ENCODE data around the gene SH3PXD2A.

The SH3PXD2A gene

GRCh38 chr10:103793920-103794883 is 61.2 kb downstream of the SH3PXD2A start:
- Histone ChIP-seq H3K27me3 (ENCODE audit: insufficient read depth, low read length) (no peaks in the 10 kb centered on the region), H2BK5ac (ENCODE audit: low read depth, low read length, poor library complexity) (no peak overlapping the region), H3K27ac (ENCODE audit: low read depth, low read length) (no peak overlapping the region), H3K9ac (ENCODE audit: low read length) (no peak overlapping the region), H4K91ac (ENCODE audit: low read depth, low read length) (no peak overlapping the region), H2BK12ac (ENCODE audit: low read length) (no peak overlapping the region), H2BK120ac (ENCODE audit: insufficient read depth, low read length, poor library complexity) (no peak overlapping the region), H2AK5ac (ENCODE audit: low read length) (no peak overlapping the region), H3K23ac (ENCODE audit: low read length) (no peak overlapping the region), H4K8ac (ENCODE audit: low read depth, low read length) (no peak overlapping the region), H3K9me3 (ENCODE audit: insufficient read depth, low read depth, low read length) (no peaks in the 10 kb centered on the region), H2AFZ (ENCODE audit: insufficient read depth, low read length, poor library complexity) (no peak overlapping the region), H3K4me1 (ENCODE audit: control insufficient read depth in 1 of 2, insufficient read depth in 2 of 2, low read length in 2 of 2) (peaks cover under 1% of the 10 kb centered on the region in 2 experiments), H3K4me2 (ENCODE audit: low read length) (no peak overlapping the region), H3K14ac (ENCODE audit: low read length) (no peak overlapping the region), H3K36me3 (ENCODE audit: control insufficient read depth in 1 of 2, insufficient read depth in 2 of 2, low read length in 2 of 2) (no peaks in the 10 kb centered on the region), H4K12ac (ENCODE audit: low read depth, low read length) (no peak overlapping the region), H3K4ac (ENCODE audit: low read depth, low read length) (no peak overlapping the region), H3K4me3 (ENCODE audit: low read depth, low read length) (no peak overlapping the region), H3K79me1 (ENCODE audit: low read length) (no peaks in the 10 kb centered on the region), H3K18ac (ENCODE audit: low read length) (no peak overlapping the region), H3K79me2 (ENCODE audit: control insufficient read depth, insufficient read depth, low read length, poor library complexity) (no peaks in the 10 kb centered on the region)
- no CpG with 5 or more reads among the region's 13 CpGs for WGBS (ENCODE audit: extremely low coverage, insufficient coverage, insufficient read length)
- no peak for DNase-seq

GRCh38 chr10:103793429-103793828 is 61.9 kb downstream of the SH3PXD2A start:
- H3K9ac ChIP-seq (ENCODE audit: low read length) = no peak overlapping the region
- H3K36me3 ChIP-seq (ENCODE audit: control insufficient read depth in 1 of 2, insufficient read depth in 2 of 2, low read length in 2 of 2) = no peaks in the 10 kb centered on the region
- no peak overlapping the region for H3K27ac ChIP-seq (ENCODE audit: low read depth, low read length)
- H3K23ac ChIP-seq (ENCODE audit: low read length) = no peak overlapping the region
- no peak overlapping the region for H4K8ac ChIP-seq (ENCODE audit: low read depth, low read length)
- WGBS (ENCODE audit: extremely low coverage, insufficient coverage, insufficient read length) = no CpG with 5 or more reads among the region's 3 CpGs
- H3K79me1 ChIP-seq (ENCODE audit: low read length) = no peaks in the 10 kb centered on the region
- no peak overlapping the region for H2AFZ ChIP-seq (ENCODE audit: insufficient read depth, low read length, poor library complexity)
- no peak overlapping the region for H3K4ac ChIP-seq (ENCODE audit: low read depth, low read length)
- H4K12ac ChIP-seq (ENCODE audit: low read depth, low read length) = no peak overlapping the region
- no peak overlapping the region for H2BK120ac ChIP-seq (ENCODE audit: insufficient read depth, low read length, poor library complexity)
- no peak overlapping the region for H3K4me3 ChIP-seq (ENCODE audit: low read depth, low read length)
- H3K9me3 ChIP-seq (ENCODE audit: insufficient read depth, low read depth, low read length) = no peaks in the 10 kb centered on the region
- no peaks in the 10 kb centered on the region for H3K4me1 ChIP-seq (ENCODE audit: control insufficient read depth in 1 of 2, insufficient read depth in 2 of 2, low read length in 2 of 2)
- H3K14ac ChIP-seq (ENCODE audit: low read length) = no peak overlapping the region
- H3K18ac ChIP-seq (ENCODE audit: low read length) = no peak overlapping the region
- no peak overlapping the region for H2BK12ac ChIP-seq (ENCODE audit: low read length)
- H3K4me2 ChIP-seq (ENCODE audit: low read length) = no peak overlapping the region
- no peak overlapping the region for H2BK5ac ChIP-seq (ENCODE audit: low read depth, low read length, poor library complexity)
- no peak overlapping the region for H2AK5ac ChIP-seq (ENCODE audit: low read length)
- no peaks in the 10 kb centered on the region for H3K27me3 ChIP-seq (ENCODE audit: insufficient read depth, low read length)
- H3K79me2 ChIP-seq (ENCODE audit: control insufficient read depth, insufficient read depth, low read length, poor library complexity) = no peaks in the 10 kb centered on the region
- H4K91ac ChIP-seq (ENCODE audit: low read depth, low read length) = no peak overlapping the region
- DNase-seq = no peak

GRCh38 chr10:103792547-103792946 is 62.8 kb downstream of the SH3PXD2A start:
- Histone ChIP-seq H2BK120ac (ENCODE audit: insufficient read depth, low read length, poor library complexity) (no peak overlapping the region), H4K12ac (ENCODE audit: low read depth, low read length) (no peak overlapping the region), H4K91ac (ENCODE audit: low read depth, low read length) (no peak overlapping the region), H3K79me1 (ENCODE audit: low read length) (no peaks in the 10 kb centered on the region), H3K4me2 (ENCODE audit: low read length) (no peak overlapping the region), H2BK12ac (ENCODE audit: low read length) (no peak overlapping the region), H2BK5ac (ENCODE audit: low read depth, low read length, poor library complexity) (no peak overlapping the region), H3K4me1 (ENCODE audit: control insufficient read depth in 1 of 2, insufficient read depth in 2 of 2, low read length in 2 of 2) (no peaks in the 10 kb centered on the region), H2AFZ (ENCODE audit: insufficient read depth, low read length, poor library complexity) (no peak overlapping the region), H3K9me3 (ENCODE audit: insufficient read depth, low read depth, low read length) (no peaks in the 10 kb centered on the region), H3K36me3 (ENCODE audit: control insufficient read depth in 1 of 2, insufficient read depth in 2 of 2, low read length in 2 of 2) (no peaks in the 10 kb centered on the region), H3K4me3 (ENCODE audit: low read depth, low read length) (no peak overlapping the region), H2AK5ac (ENCODE audit: low read length) (no peak overlapping the region), H3K27me3 (ENCODE audit: insufficient read depth, low read length) (no peaks in the 10 kb centered on the region), H3K14ac (ENCODE audit: low read length) (no peak overlapping the region), H3K18ac (ENCODE audit: low read length) (no peak overlapping the region), H3K4ac (ENCODE audit: low read depth, low read length) (no peak overlapping the region), H3K9ac (ENCODE audit: low read length) (no peak overlapping the region), H3K79me2 (ENCODE audit: control insufficient read depth, insufficient read depth, low read length, poor library complexity) (no peaks in the 10 kb centered on the region), H3K27ac (ENCODE audit: low read depth, low read length) (no peak overlapping the region), H3K23ac (ENCODE audit: low read length) (no peak overlapping the region), H4K8ac (ENCODE audit: low read depth, low read length) (no peak overlapping the region)
- WGBS (ENCODE audit: extremely low coverage, insufficient coverage, insufficient read length) = no CpG with 5 or more reads among the region's 2 CpGs
- peak; percentile 71 to 90 for DNase-seq

GRCh38 chr10:103791858-103792257 is 63.5 kb downstream of the SH3PXD2A start:
- H3K4ac ChIP-seq (ENCODE audit: low read depth, low read length) = no peak overlapping the region
- H3K79me2 ChIP-seq (ENCODE audit: control insufficient read depth, insufficient read depth, low read length, poor library complexity) = no peaks in the 10 kb centered on the region
- H3K23ac ChIP-seq (ENCODE audit: low read length) = no peak overlapping the region
- H3K79me1 ChIP-seq (ENCODE audit: low read length) = no peaks in the 10 kb centered on the region
- no peak overlapping the region for H2AFZ ChIP-seq (ENCODE audit: insufficient read depth, low read length, poor library complexity)
- no peak overlapping the region for H3K4me2 ChIP-seq (ENCODE audit: low read length)
- no peaks in the 10 kb centered on the region for H3K4me1 ChIP-seq (ENCODE audit: control insufficient read depth in 1 of 2, insufficient read depth in 2 of 2, low read length in 2 of 2)
- no peaks in the 10 kb centered on the region for H3K9me3 ChIP-seq (ENCODE audit: insufficient read depth, low read depth, low read length)
- no peak for DNase-seq
- no peak overlapping the region for H4K91ac ChIP-seq (ENCODE audit: low read depth, low read length)
- no CpG with 5 or more reads among the region's 3 CpGs for WGBS (ENCODE audit: extremely low coverage, insufficient coverage, insufficient read length)
- H3K9ac ChIP-seq (ENCODE audit: low read length) = no peak overlapping the region
- H3K14ac ChIP-seq (ENCODE audit: low read length) = no peak overlapping the region
- H4K12ac ChIP-seq (ENCODE audit: low read depth, low read length) = no peak overlapping the region
- H3K36me3 ChIP-seq (ENCODE audit: control insufficient read depth in 1 of 2, insufficient read depth in 2 of 2, low read length in 2 of 2) = no peaks in the 10 kb centered on the region
- no peak overlapping the region for H3K4me3 ChIP-seq (ENCODE audit: low read depth, low read length)
- H3K18ac ChIP-seq (ENCODE audit: low read length) = no peak overlapping the region
- no peaks in the 10 kb centered on the region for H3K27me3 ChIP-seq (ENCODE audit: insufficient read depth, low read length)
- H2BK5ac ChIP-seq (ENCODE audit: low read depth, low read length, poor library complexity) = no peak overlapping the region
- no peak overlapping the region for H2AK5ac ChIP-seq (ENCODE audit: low read length)
- no peak overlapping the region for H2BK12ac ChIP-seq (ENCODE audit: low read length)
- no peak overlapping the region for H4K8ac ChIP-seq (ENCODE audit: low read depth, low read length)
- H3K27ac ChIP-seq (ENCODE audit: low read depth, low read length) = no peak overlapping the region
- H2BK120ac ChIP-seq (ENCODE audit: insufficient read depth, low read length, poor library complexity) = no peak overlapping the region

Measured in trophoblast cell (in vitro differentiated cells and primary cell).